Hematopoietic multipotent progenitor cell treated with erythropoietin and hydrocortisone succinate and interleukin-3 and kit ligand, for 6 days (in vitro differentiated cells): ENCODE results near the gene COX7A2L.

ENCODE experiments used
- DNase-seq: peaks from one replicate; pipeline ENCODE4 v3.0.0-alpha.2; 2015

COX7A2L gene

DNA sequence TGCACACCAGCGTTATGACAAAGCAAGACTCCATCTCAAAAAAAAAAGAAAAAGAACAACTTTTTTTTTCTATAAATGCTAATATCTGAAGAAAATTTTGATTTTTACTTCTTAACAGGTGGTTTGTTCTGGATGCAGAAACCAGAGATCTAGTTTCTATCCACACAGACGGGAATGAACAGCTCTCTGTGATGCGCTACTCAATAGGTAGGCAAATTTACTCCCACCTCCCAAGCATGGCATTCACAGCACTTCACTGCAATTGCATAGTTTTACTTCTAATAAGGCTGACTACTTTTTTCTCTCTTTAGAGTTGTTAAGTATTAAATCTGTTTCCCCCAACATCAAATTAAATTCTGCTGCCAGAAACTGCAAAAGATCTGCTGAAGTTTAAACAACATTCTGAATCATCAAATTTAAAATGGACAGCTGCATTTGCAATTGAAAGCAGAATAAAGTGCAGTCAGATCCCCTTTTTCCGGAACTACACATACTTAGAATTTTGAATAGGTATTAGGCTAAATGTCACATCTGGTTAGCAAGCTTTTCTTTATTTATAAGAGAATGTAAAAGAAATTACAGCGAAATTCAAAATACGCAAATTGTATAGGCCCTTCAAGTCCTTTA lies 45.1 kb downstream of the COX7A2L start:
- no peak for DNase-seq

- DNase-seq = peak; percentile 28
Measured at GRCh38 chr2:42314892-42315468, 46.0 kb downstream of the COX7A2L start.

DNA sequence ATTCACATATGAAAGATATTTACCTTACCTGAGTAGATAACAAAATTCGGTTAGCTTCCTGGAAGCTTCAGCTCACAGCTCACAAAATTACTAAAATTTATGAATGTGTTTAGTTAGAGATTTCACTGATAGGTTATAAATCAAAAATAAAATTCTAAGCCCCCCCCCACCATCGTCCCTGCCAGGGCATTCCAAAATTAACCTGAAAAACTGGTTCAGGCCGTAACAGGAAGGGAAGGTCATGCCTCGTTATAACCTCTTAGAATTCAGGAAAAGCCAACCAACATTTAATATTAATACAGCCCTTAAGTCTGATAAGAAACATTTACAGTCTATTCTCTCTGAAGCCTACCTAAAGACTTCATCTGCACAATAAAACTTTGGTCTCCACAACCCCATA lies 48.9 kb downstream of the COX7A2L start:
- no peak for DNase-seq

GRCh38 chr2:42310007-42310515 lies 51.0 kb downstream of the COX7A2L start:
- DNase-seq = no peak

GRCh38 chr2:42309366-42309765 lies 51.7 kb downstream of the COX7A2L start:
- DNase-seq = no peak

GRCh38 chr2:42307180-42307579 lies 53.8 kb downstream of the COX7A2L start:
- DNase-seq = no peak

DNA sequence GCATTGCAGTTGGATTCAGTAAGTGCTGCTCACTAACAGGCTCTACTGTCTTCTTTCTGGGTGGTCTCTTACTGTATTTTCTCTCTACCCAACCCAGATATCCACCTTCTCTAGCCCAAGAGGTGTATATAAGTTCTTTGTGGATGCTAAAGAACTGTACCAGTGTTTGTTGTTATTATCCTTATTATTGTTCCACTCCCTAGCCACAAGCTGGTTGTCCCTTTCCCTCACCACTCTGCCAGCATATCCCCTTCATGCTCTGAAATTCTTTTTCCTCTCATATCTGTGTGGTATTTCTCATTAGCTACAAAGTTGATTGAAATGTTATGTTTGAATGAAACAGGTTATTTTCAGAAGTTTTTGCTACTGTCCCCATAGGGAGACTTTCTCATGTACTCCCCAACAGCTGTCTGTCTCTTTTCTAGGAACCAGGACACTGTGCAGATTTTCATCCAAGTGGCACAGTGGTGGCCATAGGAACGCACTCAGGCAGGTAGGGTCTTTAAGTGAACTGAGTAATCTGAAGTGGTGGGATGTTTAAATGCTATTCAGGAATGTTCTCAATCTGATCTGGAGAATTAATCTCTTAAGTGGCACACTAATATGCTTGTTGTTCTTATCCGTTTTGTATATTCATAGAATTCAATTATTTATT lies 56.8 kb downstream of the COX7A2L start:
- DNase-seq = no peak

GRCh38 chr2:42303252-42303651 lies 57.8 kb downstream of the COX7A2L start:
- no peak for DNase-seq

DNA sequence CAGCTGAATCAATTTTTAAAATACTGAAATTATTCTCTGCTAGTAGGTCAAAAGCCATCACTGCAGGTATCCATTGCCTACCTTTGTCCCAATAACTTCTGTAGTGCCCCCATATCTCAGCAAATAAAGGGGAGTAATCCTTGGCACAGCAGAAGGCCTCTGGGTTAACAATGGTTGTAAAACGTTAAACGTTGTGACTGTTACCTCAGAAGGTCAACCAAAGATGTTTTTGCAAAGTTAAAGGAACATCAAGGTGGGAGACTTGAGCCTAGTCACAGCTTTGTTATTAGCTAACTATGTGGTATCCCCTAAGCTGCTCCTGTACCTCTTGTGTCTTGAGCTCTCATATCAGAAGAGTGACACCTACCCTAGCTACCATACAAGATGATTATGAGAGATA lies 60.5 kb downstream of the COX7A2L start:
- DNase-seq = no peak
